ENCODE data around the gene CMSS1. TPM values are rescaled to one million over a fixed set of nuclear protein-coding genes. Genes with fewer than 3 reads are reported as not detected.

CMSS1 gene
- total RNA-seq, 2 experiments from 2014 or later, result 42.1 to 42.6 TPM

- Mint-ChIP-seq H3K4me1 (ENCODE audit: low read depth) (peaks cover 6% of the 10 kb centered on the region), H3K27ac (no peak overlapping the region), H3K9me3 (ENCODE audit: insufficient read depth) (no peaks in the 10 kb centered on the region), H3K27me3 (ENCODE audit: low read depth) (no peaks in the 10 kb centered on the region), H3K36me3 (ENCODE audit: low read depth) (no peaks in the 10 kb centered on the region), H3K4me3 (no peak overlapping the region)
- ChIA-PET POLR2A (interaction anchor here (1.3 kb wide), 1 partner anchor 12 kb away, joined by 3 read pairs; no protein-coding TSS in a partner anchor), CTCF (interaction anchor here (0.7 to 1.5 kb wide), 3 partner anchors 17 to 224 kb away, joined by 3 read pairs; no protein-coding TSS in a partner anchor)
- ATAC-seq, result no peak
- no peak for DNase-seq
Measured at GRCh38 chr3:100032243-100032642, 214.6 kb downstream of the CMSS1 start.

DNA sequence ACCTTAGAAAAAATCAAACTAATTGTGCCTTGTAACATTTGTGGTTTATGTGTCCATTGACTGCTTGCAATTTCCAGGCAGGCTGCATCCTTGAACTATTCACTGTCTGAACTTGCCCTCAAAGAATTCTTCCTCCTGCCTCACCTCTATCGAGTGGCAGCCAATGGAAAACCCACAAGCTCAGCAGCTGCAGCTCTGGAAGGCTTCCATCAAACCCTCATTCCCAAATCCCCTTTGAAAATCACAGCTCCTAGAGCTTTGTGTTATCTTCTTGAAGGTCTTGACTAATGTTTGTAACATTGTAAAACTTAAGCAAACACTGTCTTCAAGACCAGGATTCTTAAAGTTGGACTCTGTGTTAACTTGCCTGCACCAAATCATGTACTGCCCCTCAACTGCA is 215.5 kb downstream of the CMSS1 start:
- Mint-ChIP-seq H3K36me3 (ENCODE audit: low read depth) (no peaks in the 10 kb centered on the region), H3K27ac (no peak overlapping the region), H3K4me1 (ENCODE audit: low read depth) (peaks cover 6% of the 10 kb centered on the region), H3K27me3 (ENCODE audit: low read depth) (no peaks in the 10 kb centered on the region), H3K4me3 (no peak overlapping the region), H3K9me3 (ENCODE audit: insufficient read depth) (no peaks in the 10 kb centered on the region)
- no peak for ATAC-seq
- CTCF ChIA-PET, result interaction anchor here (1.5 kb wide), 1 partner anchor 16 kb away, joined by 3 read pairs; no protein-coding TSS in a partner anchor
- DNase-seq, result no peak
- POLR2A ChIA-PET, result no interaction called here

DNA sequence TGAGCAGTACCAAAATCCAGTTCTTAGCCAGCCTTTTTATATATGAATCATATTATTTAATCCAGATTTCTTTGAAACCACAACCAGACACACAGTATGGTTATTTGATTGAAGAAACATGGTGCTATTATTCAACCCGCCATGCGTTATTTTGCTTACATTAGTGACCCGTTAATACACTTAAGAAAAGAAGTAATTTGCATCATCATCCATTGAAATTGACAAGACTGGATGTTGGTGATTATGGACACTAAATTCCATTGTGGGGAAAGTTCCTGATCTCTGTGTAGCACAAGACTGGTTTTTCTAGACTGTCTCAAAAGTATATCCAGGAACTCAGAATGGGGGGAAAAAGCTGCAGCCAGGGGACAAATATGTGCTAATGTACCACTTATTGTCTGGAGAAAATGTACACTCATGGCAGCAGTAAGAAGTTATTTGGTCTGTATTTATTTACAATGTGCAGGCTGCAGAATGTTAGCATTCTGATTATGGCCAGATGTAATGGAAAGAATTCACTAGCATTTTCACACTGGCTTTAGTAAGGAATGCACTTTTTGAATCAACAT is 216.3 kb downstream of the CMSS1 start:
- Mint-ChIP-seq H3K36me3 (ENCODE audit: low read depth) (no peaks in the 10 kb centered on the region), H3K9me3 (ENCODE audit: insufficient read depth) (no peaks in the 10 kb centered on the region), H3K27ac (no peak overlapping the region), H3K4me3 (no peak overlapping the region), H3K27me3 (ENCODE audit: low read depth) (no peaks in the 10 kb centered on the region), H3K4me1 (ENCODE audit: low read depth) (peaks cover 6% of the 10 kb centered on the region)
- ChIA-PET POLR2A (no interaction called here), CTCF (no interaction called here)
- ATAC-seq, result no peak
- DNase-seq, result no peak

DNA sequence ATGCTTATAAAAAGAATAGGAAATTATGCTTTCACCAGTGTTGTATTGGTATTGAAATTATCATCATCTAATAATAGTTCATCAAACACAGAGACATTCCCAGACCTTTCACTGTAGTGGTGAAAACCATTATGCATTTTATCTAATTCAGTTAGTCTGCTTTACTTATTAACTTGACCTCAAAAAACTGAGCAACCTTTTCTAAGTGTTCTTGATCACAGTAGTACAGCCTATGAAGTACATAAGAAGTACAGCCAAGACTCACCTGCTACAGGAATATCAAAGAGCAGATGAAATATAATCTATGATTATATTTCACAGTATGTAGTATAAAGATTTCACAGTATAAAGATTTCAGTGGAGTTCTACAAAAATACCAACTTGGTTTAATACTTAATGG is 221.4 kb downstream of the CMSS1 start:
- CTCF ChIA-PET, result interaction anchor here (1.7 kb wide), 1 partner anchor 215 kb away, joined by 6 read pairs; no protein-coding TSS in a partner anchor
- Mint-ChIP-seq H3K4me3 (no peak overlapping the region), H3K27ac (no peak overlapping the region), H3K36me3 (ENCODE audit: low read depth) (no peaks in the 10 kb centered on the region), H3K27me3 (ENCODE audit: low read depth) (no peaks in the 10 kb centered on the region), H3K4me1 (ENCODE audit: low read depth) (no peaks in the 10 kb centered on the region), H3K9me3 (ENCODE audit: insufficient read depth) (no peaks in the 10 kb centered on the region)
- POLR2A ChIA-PET, result no interaction called here
- ATAC-seq (no peak), DNase-seq (no peak)

DNA sequence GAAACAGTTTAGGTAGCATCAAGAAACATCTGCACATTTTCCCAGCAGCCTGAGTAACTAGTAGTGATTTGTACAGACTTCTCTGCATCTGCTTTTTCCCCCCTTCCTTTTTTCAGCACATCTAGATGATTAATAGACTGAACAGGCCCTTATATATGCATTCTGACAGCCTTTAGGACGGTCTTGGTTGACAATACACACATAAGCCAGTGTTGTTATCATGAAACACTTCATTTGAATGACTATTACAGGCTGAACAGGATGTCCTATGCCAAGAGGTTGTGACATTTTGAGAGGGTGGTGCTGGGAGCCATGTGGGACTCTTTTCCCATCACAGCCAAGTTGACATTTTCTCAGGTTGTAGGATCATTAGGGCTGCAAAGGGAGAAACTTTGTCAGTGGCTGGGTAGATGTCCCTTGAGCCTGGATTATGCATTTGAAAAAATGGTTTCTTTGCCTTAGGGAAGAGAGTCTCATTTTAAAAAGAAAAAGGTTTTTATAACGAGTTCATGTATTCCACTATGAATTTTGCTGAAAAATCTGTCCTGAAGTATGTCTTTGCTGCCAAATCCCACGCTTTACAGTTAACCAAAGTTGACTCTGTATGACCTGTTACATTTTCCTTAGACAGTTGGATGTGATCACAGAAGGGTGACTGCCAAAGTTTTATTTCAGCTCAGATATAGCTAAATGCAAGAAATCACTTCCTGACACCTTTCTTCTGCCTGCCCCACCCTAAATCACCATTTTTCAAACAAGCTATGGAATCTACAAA is 223.0 kb downstream of the CMSS1 start:
- Mint-ChIP-seq H3K27me3 (ENCODE audit: low read depth) (no peaks in the 10 kb centered on the region), H3K27ac (no peak overlapping the region)

GRCh38 chr3:100041328-100041749 is 223.7 kb downstream of the CMSS1 start:
- H3K4me1 Mint-ChIP-seq (ENCODE audit: low read depth), result no peaks in the 10 kb centered on the region
- H3K9me3 Mint-ChIP-seq (ENCODE audit: insufficient read depth), result no peaks in the 10 kb centered on the region
- POLR2A ChIA-PET, result no interaction called here
- no peak for DNase-seq
- ATAC-seq, result no peak
- no peaks in the 10 kb centered on the region for H3K36me3 Mint-ChIP-seq (ENCODE audit: low read depth)
- H3K27ac Mint-ChIP-seq, result no peak overlapping the region
- no peak overlapping the region for H3K4me3 Mint-ChIP-seq
- no peaks in the 10 kb centered on the region for H3K27me3 Mint-ChIP-seq (ENCODE audit: low read depth)
- CTCF ChIA-PET, result interaction anchor here (0.9 to 1.4 kb wide), 3 partner anchors 17 to 213 kb away, joined by 3 to 5 read pairs (median 3); no protein-coding TSS in a partner anchor

More for the DNA sequence above, 223.0 kb downstream of the CMSS1 start:
- H3K4me3 Mint-ChIP-seq, result no peak overlapping the region
- ATAC-seq (no peak), DNase-seq (no peak)
- H3K9me3 Mint-ChIP-seq (ENCODE audit: insufficient read depth), result no peaks in the 10 kb centered on the region
- H3K4me1 Mint-ChIP-seq (ENCODE audit: low read depth), result no peaks in the 10 kb centered on the region
- POLR2A ChIA-PET, result no interaction called here
- H3K36me3 Mint-ChIP-seq (ENCODE audit: low read depth), result no peaks in the 10 kb centered on the region
- CTCF ChIA-PET, result interaction anchor here (0.9 to 1.4 kb wide), 3 partner anchors 18 to 213 kb away, joined by 3 to 5 read pairs (median 3); no protein-coding TSS in a partner anchor

DNA sequence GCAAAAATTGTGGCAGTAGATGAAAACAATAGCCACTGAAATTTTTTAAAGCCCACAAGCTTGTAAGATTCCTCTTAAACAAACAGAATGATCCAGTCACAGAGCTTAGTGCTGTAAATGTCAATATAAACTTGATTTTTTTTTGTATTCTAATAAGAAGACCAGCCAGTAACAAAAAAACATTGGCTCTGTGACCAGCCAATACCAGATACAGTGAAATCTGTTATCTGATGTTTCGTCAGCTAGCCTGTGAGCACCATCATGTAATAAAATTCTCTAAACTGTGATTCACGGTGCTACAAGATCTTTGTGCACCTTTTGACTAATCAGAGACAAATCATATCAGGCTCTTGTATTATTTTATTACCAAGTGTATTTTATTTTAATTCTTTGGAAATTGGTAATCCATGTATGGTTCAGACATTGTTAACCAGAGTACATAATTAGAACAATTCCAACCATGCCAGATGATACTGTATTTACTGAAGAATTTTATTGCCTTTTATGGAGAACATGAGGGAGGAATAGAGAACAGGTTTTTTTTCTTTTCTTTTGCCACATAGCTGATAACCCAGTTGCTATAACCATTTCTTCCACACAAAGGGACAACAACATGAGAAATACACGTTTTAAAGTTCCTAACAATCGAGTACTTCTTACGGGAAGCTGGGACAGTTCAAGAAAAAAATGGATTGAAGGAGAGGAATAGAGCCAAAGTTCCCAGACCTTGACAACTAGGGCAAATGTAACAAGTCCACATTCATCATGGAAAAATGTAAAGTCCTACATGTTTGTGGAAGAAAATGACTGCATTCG is 224.7 kb downstream of the CMSS1 start:
- DNase-seq (no peak), ATAC-seq (no peak)
- H3K9me3 Mint-ChIP-seq (ENCODE audit: insufficient read depth), result no peaks in the 10 kb centered on the region
- H3K27me3 Mint-ChIP-seq (ENCODE audit: low read depth), result no peaks in the 10 kb centered on the region
- POLR2A ChIA-PET, result no interaction called here
- no peak overlapping the region for H3K27ac Mint-ChIP-seq
- H3K4me1 Mint-ChIP-seq (ENCODE audit: low read depth), result peaks cover 2% of the 10 kb centered on the region
- CTCF ChIA-PET, result interaction anchor here (1.0 to 1.3 kb wide), 2 partner anchors 35 to 212 kb away, joined by 3 read pairs; no protein-coding TSS in a partner anchor
- H3K4me3 Mint-ChIP-seq, result no peak overlapping the region
- H3K36me3 Mint-ChIP-seq (ENCODE audit: low read depth), result no peaks in the 10 kb centered on the region

- DNase-seq (no peak), ATAC-seq (no peak)
- POLR2A ChIA-PET, result no interaction called here
- peaks cover 11% of the 10 kb centered on the region for H3K4me1 Mint-ChIP-seq (ENCODE audit: low read depth)
- no peak overlapping the region for H3K4me3 Mint-ChIP-seq
- CTCF ChIA-PET, result interaction anchor here (1.0 kb wide), 1 partner anchor 211 kb away, joined by 3 read pairs; no protein-coding TSS in a partner anchor
- no peak overlapping the region for H3K27ac Mint-ChIP-seq
- no peaks in the 10 kb centered on the region for H3K27me3 Mint-ChIP-seq (ENCODE audit: low read depth)
- H3K9me3 Mint-ChIP-seq (ENCODE audit: insufficient read depth), result no peaks in the 10 kb centered on the region
- H3K36me3 Mint-ChIP-seq (ENCODE audit: low read depth), result no peaks in the 10 kb centered on the region
Measured at GRCh38 chr3:100043271-100043670, 225.6 kb downstream of the CMSS1 start.

- H3K36me3 Mint-ChIP-seq (ENCODE audit: low read depth), result no peaks in the 10 kb centered on the region
- POLR2A ChIA-PET, result interaction anchor here (1.1 kb wide), 1 partner anchor 13 kb away, joined by 3 read pairs; no protein-coding TSS in a partner anchor
- no peak for ATAC-seq
- no peaks in the 10 kb centered on the region for H3K27me3 Mint-ChIP-seq (ENCODE audit: low read depth)
- peaks cover 12% of the 10 kb centered on the region for H3K4me1 Mint-ChIP-seq (ENCODE audit: low read depth)
- no peak overlapping the region for H3K27ac Mint-ChIP-seq
- no peaks in the 10 kb centered on the region for H3K9me3 Mint-ChIP-seq (ENCODE audit: insufficient read depth)
- CTCF ChIA-PET, result no interaction called here
- H3K4me3 Mint-ChIP-seq, result no peak overlapping the region
- no peak for DNase-seq
Measured at GRCh38 chr3:100044369-100044768, 226.7 kb downstream of the CMSS1 start.

DNA sequence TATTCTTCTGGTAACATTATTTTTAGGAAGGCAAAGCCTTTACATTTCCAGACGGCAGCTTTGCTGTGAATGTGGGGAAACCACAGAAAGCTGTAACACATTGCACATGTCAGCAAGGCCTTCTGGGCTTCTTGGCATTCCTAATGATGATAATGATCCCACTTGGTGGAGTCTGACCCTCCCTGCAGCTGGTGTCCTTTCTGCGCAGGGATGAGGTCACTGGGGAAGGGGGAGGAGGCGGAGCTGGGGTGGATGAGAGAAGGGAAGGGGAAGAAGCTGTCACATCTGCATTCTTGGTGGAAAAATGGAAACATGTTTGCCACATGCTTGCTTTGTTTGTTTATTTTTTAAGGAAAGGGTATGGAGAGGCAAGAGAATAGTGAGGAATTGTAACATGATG is 228.0 kb downstream of the CMSS1 start:
- no peak overlapping the region for H3K27ac Mint-ChIP-seq
- no peaks in the 10 kb centered on the region for H3K9me3 Mint-ChIP-seq (ENCODE audit: insufficient read depth)
- ChIA-PET POLR2A (no interaction called here), CTCF (interaction anchor here (0.6 to 1.2 kb wide), 2 partner anchors 203 to 209 kb away, joined by 3 to 4 read pairs; no protein-coding TSS in a partner anchor)
- DNase-seq, result no peak
- ATAC-seq, result no peak
- H3K36me3 Mint-ChIP-seq (ENCODE audit: low read depth), result no peaks in the 10 kb centered on the region
- no peaks in the 10 kb centered on the region for H3K27me3 Mint-ChIP-seq (ENCODE audit: low read depth)
- peaks cover 12% of the 10 kb centered on the region for H3K4me1 Mint-ChIP-seq (ENCODE audit: low read depth)
- H3K4me3 Mint-ChIP-seq, result no peak overlapping the region

- H3K36me3 Mint-ChIP-seq (ENCODE audit: low read depth), result peaks cover 2% of the 10 kb centered on the region
- ChIA-PET POLR2A (interaction anchor here (0.8 kb wide), 1 partner anchor 152 kb away, joined by 3 read pairs; no protein-coding TSS in a partner anchor), CTCF (interaction anchor here (0.8 to 1.5 kb wide), 6 partner anchors 10 to 215 kb away, joined by 3 to 4 read pairs (median 4); no protein-coding TSS in a partner anchor)
- DNase-seq, result no peak
- no peak for ATAC-seq
- no peaks in the 10 kb centered on the region for H3K27me3 Mint-ChIP-seq (ENCODE audit: low read depth)
- H3K9me3 Mint-ChIP-seq (ENCODE audit: insufficient read depth), result no peaks in the 10 kb centered on the region
- H3K4me3 Mint-ChIP-seq, result no peak overlapping the region
- peaks cover 12% of the 10 kb centered on the region for H3K4me1 Mint-ChIP-seq (ENCODE audit: low read depth)
- H3K27ac Mint-ChIP-seq, result no peak overlapping the region
Measured at GRCh38 chr3:100046986-100047385, 229.3 kb downstream of the CMSS1 start.
